Activated naive CD4-positive, alpha-beta T cell treated with Interleukin-2 at 50 U/mL for 16 hours (primary cell): ENCODE measurements around the gene SEPTIN10.
"Not testable (repeated sequence)": the region's sequence is repeated elsewhere in the genome, so short reads cannot be mapped to it uniquely, and the experiment has no call there.

Experiments
- DNase-seq: peaks from one replicate; pipeline ENCODE4 v3.0.0-alpha.2; 2020

Gene SEPTIN10

GRCh38 chr2:109633284-109633961, 19.7 kb upstream of the SEPTIN10 start:
- DNase-seq: no peak

GRCh38 chr2:109632158-109632789, 18.5 kb upstream of the SEPTIN10 start:
- no peak for DNase-seq

- no peak for DNase-seq
These were observed 18.0 kb upstream of the SEPTIN10 start for GRCh38 chr2:109631741-109632140.

GRCh38 chr2:109630441-109631430, 17.0 kb upstream of the SEPTIN10 start:
- no peak for DNase-seq

- DNase-seq: no peak
These were observed 16.1 kb upstream of the SEPTIN10 start for GRCh38 chr2:109629867-109630266.

GRCh38 chr2:109628321-109628720, 14.6 kb upstream of the SEPTIN10 start:
- not testable (repeated sequence) for DNase-seq

- no peak for DNase-seq
These were observed 10.6 kb upstream of the SEPTIN10 start for GRCh38 chr2:109624339-109624738.

- DNase-seq: no peak
These were observed 10.2 kb upstream of the SEPTIN10 start for GRCh38 chr2:109623923-109624322.

GRCh38 chr2:109623297-109623696, 9.5 kb upstream of the SEPTIN10 start:
- no peak for DNase-seq

- no peak for DNase-seq
These were observed 5.4 kb upstream of the SEPTIN10 start for GRCh38 chr2:109619032-109619615.

- no peak for DNase-seq
These were observed 2.4 kb upstream of the SEPTIN10 start for GRCh38 chr2:109616184-109616583.

- no peak for DNase-seq
These were observed 1.9 kb upstream of the SEPTIN10 start for GRCh38 chr2:109615637-109616144.

GRCh38 chr2:109614715-109615636, 1.2 kb upstream of the SEPTIN10 start:
- DNase-seq: no peak

- DNase-seq: no peak
These were observed 465 bp downstream of the SEPTIN10 start for GRCh38 chr2:109613081-109613921.

GRCh38 chr2:109611467-109612095, 2.2 kb downstream of the SEPTIN10 start:
- DNase-seq: no peak

GRCh38 chr2:109609352-109610024, 4.3 kb downstream of the SEPTIN10 start:
- no peak for DNase-seq

GRCh38 chr2:109607766-109608165, 6.0 kb downstream of the SEPTIN10 start:
- no peak for DNase-seq

- no peak for DNase-seq
These were observed 9.2 kb downstream of the SEPTIN10 start for GRCh38 chr2:109604597-109604996.

GRCh38 chr2:109602617-109603188, 11.1 kb downstream of the SEPTIN10 start:
- DNase-seq: no peak
